DOHH2 (cell line): ENCODE data around the gene BCAP29.

Experiments
- H3F3A ChIP-seq: fragments of 200-600 bp; sonication (generic), shearing (Covaris generic); 2 replicates; pipeline ENCODE4 v1.6.0; 2016; ENCODE audit warnings: antibody characterized with exemption, mild to moderate bottlenecking; ENCODE audit not compliant: control insufficient read depth, insufficient read depth
- H3K27ac ChIP-seq: fragments of 200-600 bp; sonication (generic); 2 replicates; pipeline ENCODE4 v1.5.1; 2014; ENCODE audit warnings: low read depth, mild to moderate bottlenecking, low read length, moderate library complexity
- H3K27me3 ChIP-seq: fragments of 200-600 bp; sonication (generic); 2 replicates; pipeline ENCODE4 v1.6.1; 2014; ENCODE audit warnings: mild to moderate bottlenecking, low read length, mixed read lengths; ENCODE audit not compliant: control insufficient read depth
- H3K36me3 ChIP-seq: fragments of 200-600 bp; sonication (generic); 2 replicates; pipeline ENCODE4 v1.6.1; 2014; ENCODE audit warnings: mild to moderate bottlenecking, low read length, moderate library complexity, mixed read lengths; ENCODE audit not compliant: control insufficient read depth
- H3K4me1 ChIP-seq: fragments of 200-600 bp; sonication (generic); 2 replicates; pipeline ENCODE4 v1.6.1; 2014; ENCODE audit warnings: mild to moderate bottlenecking, low read length, mixed read lengths; ENCODE audit not compliant: control insufficient read depth
- H3K4me2 ChIP-seq: fragments of 200-600 bp; sonication (generic); 2 replicates; pipeline ENCODE4 v1.6.0; 2014; ENCODE audit warnings: mild to moderate bottlenecking, low read length, moderate library complexity
- H3K4me3 ChIP-seq: fragments of 200-600 bp; sonication (generic); 2 replicates; pipeline ENCODE4 v1.5.1; 2014; ENCODE audit warnings: mild to moderate bottlenecking, low read length, mixed read lengths
- H3K79me2 ChIP-seq: fragments of 200-600 bp; sonication (generic); 2 replicates; pipeline ENCODE4 v1.6.1; 2014; ENCODE audit warnings: mild to moderate bottlenecking, low read length, mixed read lengths; ENCODE audit not compliant: control insufficient read depth
- H3K9me2 ChIP-seq: fragments of 200-600 bp; sonication (generic); replicated peaks from 2 replicates; pipeline ENCODE4 v1.6.1; 2014; ENCODE audit warnings: mild to moderate bottlenecking, low read length, mixed read lengths; ENCODE audit not compliant: control insufficient read depth
- H3K9me3 ChIP-seq: fragments of 200-600 bp; sonication (generic); 2 replicates; pipeline ENCODE4 v1.6.1; 2014; ENCODE audit warnings: antibody characterized with exemption, low read length, mixed read lengths; ENCODE audit not compliant: control insufficient read depth, insufficient read depth
- H4K20me1 ChIP-seq: fragments of 200-600 bp; sonication (generic); 2 replicates; pipeline ENCODE4 v1.6.0; 2014; ENCODE audit warnings: low read depth, mild to moderate bottlenecking, antibody characterized with exemption, low read length, moderate library complexity; ENCODE audit not compliant: control insufficient read depth, insufficient read depth
- CTCF ChIP-seq: fragments of 200-600 bp; sonication (generic); IDR thresholded peaks from one replicate; pipeline ENCODE4 v1.5.1; 2014; ENCODE audit warnings: antibody characterized with exemption, mild to moderate bottlenecking, low read depth, low read length; ENCODE audit not compliant: poor library complexity, severe bottlenecking
- EZH2phosphoT487 ChIP-seq: fragments of 200-600 bp; sonication (generic); IDR thresholded peaks from 2 replicates; pipeline ENCODE4 v1.6.1; 2017; ENCODE audit warnings: borderline replicate concordance, mild to moderate bottlenecking, antibody characterized with exemption, low read length, moderate library complexity, mixed read lengths

BCAP29 gene

DNA sequence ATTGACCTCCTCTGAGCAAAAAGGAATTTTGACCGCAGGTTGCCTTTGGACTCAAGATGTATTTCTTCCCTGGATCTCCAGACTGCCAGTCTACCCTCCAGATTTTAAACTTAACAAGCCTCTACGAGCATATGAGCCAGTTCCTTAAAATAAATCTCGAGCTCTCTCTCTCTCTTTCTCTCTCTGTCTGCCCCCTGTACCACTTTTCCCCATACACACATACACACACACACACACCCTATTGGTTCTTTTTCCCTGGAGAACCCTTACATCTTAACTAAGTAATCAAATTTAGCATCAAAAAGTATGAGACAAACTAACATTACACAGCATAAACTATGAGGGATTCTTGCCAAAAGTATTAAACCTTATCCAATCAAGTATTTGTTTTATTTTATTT lies 11.4 kb downstream of the BCAP29 start:
- Histone ChIP-seq H3K4me3 (no peak overlapping the region), H3K9me2 (no peaks in the 10 kb centered on the region), H3K9me3 (no peaks in the 10 kb centered on the region), H3K4me1 (no peaks in the 10 kb centered on the region), H3K27ac (no peak overlapping the region), H3F3A (no peaks in the 10 kb centered on the region), H3K79me2 (no peaks in the 10 kb centered on the region), H3K27me3 (no peaks in the 10 kb centered on the region), H3K36me3 (peaks cover 27% of the 10 kb centered on the region), H3K4me2 (no peak overlapping the region), H4K20me1 (no peaks in the 10 kb centered on the region)
- TF ChIP-seq EZH2phosphoT487 = no peak
- no peak for TF ChIP-seq CTCF

DNA sequence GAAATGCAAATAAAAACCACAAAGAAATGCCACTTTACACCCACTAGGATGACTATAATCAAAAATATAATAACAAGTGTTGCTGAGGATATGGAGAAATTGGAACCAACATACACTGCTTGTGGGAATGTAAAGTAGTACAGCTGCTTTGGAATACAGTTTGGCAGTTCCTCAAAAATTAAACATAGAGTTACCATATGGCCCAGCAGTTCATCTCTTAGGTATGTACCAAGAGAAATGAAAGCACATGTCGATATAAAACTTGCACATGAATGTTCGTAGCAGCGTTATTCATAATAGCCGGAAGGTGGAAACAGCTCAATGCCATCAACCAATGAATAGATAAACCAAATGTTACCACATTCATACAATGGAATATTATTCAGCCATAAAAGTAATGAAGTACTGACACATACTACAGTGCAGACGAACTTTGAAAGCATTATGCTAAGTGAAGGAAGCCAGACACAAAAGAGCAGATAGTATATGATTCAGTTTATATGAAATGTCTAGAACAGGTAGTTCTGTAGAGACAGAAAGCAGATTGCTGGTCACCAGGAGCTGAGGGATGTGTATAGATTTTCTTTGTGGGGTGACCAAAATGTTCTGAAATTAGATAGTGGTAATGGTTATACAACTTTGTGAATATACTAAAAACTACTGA lies 12.4 kb downstream of the BCAP29 start:
- H3K9me2 ChIP-seq = no peaks in the 10 kb centered on the region
- H3K4me3 ChIP-seq = no peak overlapping the region
- no peaks in the 10 kb centered on the region for H3K27me3 ChIP-seq
- H3K79me2 ChIP-seq = no peaks in the 10 kb centered on the region
- H3F3A ChIP-seq = no peaks in the 10 kb centered on the region
- H3K4me1 ChIP-seq = no peaks in the 10 kb centered on the region
- no peaks in the 10 kb centered on the region for H3K9me3 ChIP-seq
- H3K27ac ChIP-seq = no peak overlapping the region
- H4K20me1 ChIP-seq = no peaks in the 10 kb centered on the region
- TF ChIP-seq EZH2phosphoT487 (no peak), CTCF (no peak)
- peaks cover 29% of the 10 kb centered on the region for H3K36me3 ChIP-seq
- no peak overlapping the region for H3K4me2 ChIP-seq

GRCh38 chr7:107593025-107593410 lies 13.0 kb downstream of the BCAP29 start:
- Histone ChIP-seq H3K4me2 (no peak overlapping the region), H3K4me1 (no peaks in the 10 kb centered on the region), H3K4me3 (no peak overlapping the region), H4K20me1 (no peaks in the 10 kb centered on the region), H3K9me3 (no peaks in the 10 kb centered on the region), H3K27ac (no peak overlapping the region), H3K27me3 (no peaks in the 10 kb centered on the region), H3K9me2 (no peaks in the 10 kb centered on the region), H3K36me3 (peaks cover 29% of the 10 kb centered on the region), H3K79me2 (no peaks in the 10 kb centered on the region), H3F3A (no peaks in the 10 kb centered on the region)
- TF ChIP-seq CTCF = no peak
- no peak for TF ChIP-seq EZH2phosphoT487
